B cell (primary cell): Measurements from ENCODE around the gene SDK1. TPM values are rescaled to one million over a fixed set of nuclear protein-coding genes. Genes with fewer than 3 reads are reported as not detected.

Experiments
- ATAC-seq: fragments of 200-7000 bp; cut with Tn5 transposase; one replicate; pipeline ENCODE4 v1.10.0; 2021; ENCODE audit warnings: low read depth, mild to moderate bottlenecking, moderate number of reproducible peaks, moderate library complexity
- CTCF ChIA-PET: fragments of 350-600 bp; sonication (Branson Sonifier 250); formaldehyde crosslinking; loops from one replicate; lab custom pipeline; 2021; ENCODE audit warnings: antibody characterized with exemption, inconsistent platforms; lab: Charles Lee
- POLR2A ChIA-PET: fragments of 350-600 bp; sonication (Branson Sonifier 250); formaldehyde crosslinking; loops from one replicate; lab custom pipeline; 2021; ENCODE audit warnings: antibody characterized with exemption; lab: Charles Lee
- DNase-seq: peaks from one replicate; pipeline ENCODE4 v3.0.0; 2013
- H2AFZ ChIP-seq: 2 replicates; pipeline ENCODE4 v1.6.1; 2012; ENCODE audit warnings: mild to moderate bottlenecking, low read depth, low read length; ENCODE audit not compliant: insufficient read depth, poor library complexity, severe bottlenecking
- H3K27ac ChIP-seq, 2 donors: 1 replicate in 1 of 2; 2 replicates in 1 of 2; pipeline ENCODE4 v1.5.1; 2012 to 2013; ENCODE audit warnings: low read length in 2 of 2, mild to moderate bottlenecking in 2 of 2, moderate library complexity in 1 of 2
- H3K27me3 ChIP-seq, 4 experiments: fragments of 200-600 bp in 1 of 4; sonication (generic) in 1 of 4; replicated peaks in 1 of 4; 1 replicate in 2 of 4; 2 replicates in 2 of 4; pipeline versions ENCODE4 v1.6.1 to v1.7.0; 2013 to 2016; ENCODE audit warnings: low read length in 3 of 4, mild to moderate bottlenecking in 2 of 4, mixed read lengths in 1 of 4, moderate library complexity in 1 of 4; ENCODE audit not compliant: insufficient read depth in 4 of 4, control insufficient read depth in 3 of 4; ENCODE audit errors: control extremely low read depth in 1 of 4
- H3K36me3 ChIP-seq, 2 experiments: replicated peaks in 1 of 2; 1 replicate in 1 of 2; 2 replicates in 1 of 2; pipeline versions ENCODE4 v1.6.1 to v1.7.1; 2013; ENCODE audit warnings: low read length in 1 of 2; ENCODE audit not compliant: insufficient read depth in 2 of 2, control insufficient read depth in 1 of 2; ENCODE audit errors: control extremely low read depth in 1 of 2, extremely low read depth in 1 of 2
- H3K4me1 ChIP-seq, 2 donors: fragments of 200-600 bp in 1 of 2; sonication (generic) in 1 of 2; 1 replicate in 1 of 2; 2 replicates in 1 of 2; pipeline versions ENCODE4 v1.5.1 to v1.6.1; 2013 to 2017; ENCODE audit warnings: low read length in 2 of 2; ENCODE audit not compliant: control insufficient read depth in 2 of 2, insufficient read depth in 2 of 2
- H3K4me2 ChIP-seq: replicated peaks from 2 replicates; pipeline ENCODE3; 2012; ENCODE audit warnings: mild to moderate bottlenecking, low read depth, low read length; ENCODE audit not compliant: poor library complexity, severe bottlenecking
- H3K4me3 ChIP-seq, 5 experiments: fragments of 200-600 bp in 1 of 5; sonication (generic) in 1 of 5; 1 replicate in 3 of 5; 2 replicates in 2 of 5; pipeline versions ENCODE4 v1.5.1 to v1.7.0; 2011 to 2016; ENCODE audit warnings: low read length in 4 of 5, mild to moderate bottlenecking in 4 of 5, low read depth in 2 of 5, control low read depth in 1 of 5, moderate library complexity in 1 of 5; ENCODE audit not compliant: insufficient read depth in 1 of 5; ENCODE audit errors: control extremely low read depth in 1 of 5, extremely low read depth in 1 of 5
- H3K79me2 ChIP-seq: fragments of 200-600 bp; sonication (generic); one replicate; pipeline ENCODE4 v1.6.0; 2016; ENCODE audit warnings: low read length; ENCODE audit not compliant: control insufficient read depth, insufficient read depth
- H3K9ac ChIP-seq: fragments of 200-600 bp; sonication (generic); 2 replicates; pipeline ENCODE4 v1.6.1; 2017; ENCODE audit warnings: mild to moderate bottlenecking, low read length, moderate library complexity
- H3K9me3 ChIP-seq, 3 donors: one replicate each; pipeline versions ENCODE4 v1.6.1 to v1.7.1; 2013; ENCODE audit warnings: low read length in 2 of 3; ENCODE audit not compliant: control insufficient read depth in 2 of 3, insufficient read depth in 1 of 3; ENCODE audit errors: control extremely low read depth in 1 of 3
- H4K20me1 ChIP-seq: 2 replicates; pipeline ENCODE4 v1.6.0; 2012; ENCODE audit warnings: mild to moderate bottlenecking, low read length; ENCODE audit not compliant: insufficient read depth, control insufficient read depth, poor library complexity, severe bottlenecking
- H3K27ac Mint-ChIP-seq: one replicate; pipeline ENCODE4 v1.8.0; 2021; ENCODE audit warnings: mixed read lengths
- H3K27me3 Mint-ChIP-seq: one replicate; pipeline ENCODE4 v1.8.0; 2021; ENCODE audit warnings: mixed read lengths
- H3K4me1 Mint-ChIP-seq: one replicate; pipeline ENCODE4 v1.8.0; 2021; ENCODE audit warnings: mixed read lengths
- H3K4me3 Mint-ChIP-seq: one replicate; pipeline ENCODE4 v1.8.0; 2021; ENCODE audit warnings: mixed read lengths
- H3K9me3 Mint-ChIP-seq: one replicate; pipeline ENCODE4 v1.8.0; 2022; ENCODE audit warnings: mixed read lengths; ENCODE audit not compliant: insufficient read depth
- EZH2 ChIP-seq: IDR thresholded peaks from 2 replicates; pipeline ENCODE4 v1.6.1; 2012; ENCODE audit warnings: borderline replicate concordance, low read depth, mild to moderate bottlenecking, moderate library complexity, low read length; ENCODE audit not compliant: insufficient read depth, poor library complexity, severe bottlenecking
- WGBS: methylation state at CpG from one replicate; pipeline ENCODE4 v1.1.5; 2013; ENCODE audit warnings: missing lambda C conversion rate; ENCODE audit not compliant: insufficient coverage; 5-methylcytosine and 5-hydroxymethylcytosine counted together
- intact Hi-C: fragments of 100-400 bp; cut with micrococcal nuclease; formaldehyde crosslinking; loops from one replicate; pipeline ENCODE4 v1.10.0; 2022
- polyA plus RNA-seq: library from polyadenylated mRNA; depleted of rRNA; stranded (reverse); fragments of >200 nt; gene quantifications from 2 replicates; pipeline ENCODE4 v1.2.3, GENCODE V29; 2012
- total RNA-seq, 2 donors: library from RNA; stranded (reverse); fragments of 120-200 nt in 1 of 2; gene quantifications; 1 replicate in 1 of 2; 2 replicates in 1 of 2; pipeline versions ENCODE4 v1.2.3 to v1.2.4, GENCODE V29; 2013 to 2022
- TF ChIP-seq, protein P1 (sequence below): fragments of 200-600 bp; IDR thresholded peaks from one replicate; pipeline ENCODE4 v1.8.0; 2022; ENCODE audit warnings: antibody characterized with exemption, mild to moderate bottlenecking

Gene SDK1
- total and polyA plus RNA-seq, 2 donors (not counting 1 experiment from before 2014, with no cell fraction given), result 0.73 to 2.0 TPM

DNA sequence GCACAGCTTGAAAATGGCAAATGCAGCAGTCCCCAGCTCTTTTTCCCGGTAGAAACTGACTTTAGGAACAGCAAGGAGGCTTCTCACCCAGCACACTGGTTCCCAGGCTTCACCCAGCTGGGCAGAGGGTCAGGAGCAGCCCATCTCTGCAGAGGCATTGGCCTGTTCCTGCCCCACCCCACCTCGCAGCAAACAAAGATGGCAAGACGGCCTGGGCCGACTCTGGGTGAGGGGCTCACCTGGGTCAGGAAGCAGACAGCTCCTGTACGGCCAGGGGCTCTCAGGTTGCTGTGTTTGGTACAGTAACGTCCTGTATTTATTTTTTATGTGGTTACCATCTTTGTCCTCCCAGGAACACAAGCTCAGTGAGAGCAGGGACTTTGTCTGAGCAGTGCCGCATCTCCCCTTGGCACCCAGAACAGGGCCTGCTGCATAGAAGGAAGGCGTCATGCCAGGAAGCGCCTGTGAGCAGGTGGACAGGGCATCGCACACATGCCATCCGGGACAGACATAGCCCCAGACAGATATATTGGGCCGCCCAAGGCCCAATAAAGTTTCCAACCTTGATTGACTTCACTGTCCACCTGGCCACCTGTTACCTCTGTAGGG is 796.1 kb downstream of the SDK1 start:
- DNase-seq (no peak), ATAC-seq (no peak)
- no peak overlapping the region for H3K4me3 Mint-ChIP-seq
- ChIA-PET CTCF (no interaction called here), POLR2A (no interaction called here)
- H3K27ac ChIP-seq, result no peak overlapping the region
- H3K4me3 ChIP-seq, result no peak overlapping the region
- H3K4me2 ChIP-seq, result no peak overlapping the region
- no peak overlapping the region for H3K27ac Mint-ChIP-seq
- 87% methylated on average over 12 of the region's 12 CpGs for WGBS
- no peaks in the 10 kb centered on the region for H3K79me2 ChIP-seq
- peaks cover 0 to 14% (median 0%) of the 10 kb centered on the region in 3 donors for H3K9me3 ChIP-seq
- no peak for TF ChIP-seq EZH2
- TF ChIP-seq, protein P1, sequence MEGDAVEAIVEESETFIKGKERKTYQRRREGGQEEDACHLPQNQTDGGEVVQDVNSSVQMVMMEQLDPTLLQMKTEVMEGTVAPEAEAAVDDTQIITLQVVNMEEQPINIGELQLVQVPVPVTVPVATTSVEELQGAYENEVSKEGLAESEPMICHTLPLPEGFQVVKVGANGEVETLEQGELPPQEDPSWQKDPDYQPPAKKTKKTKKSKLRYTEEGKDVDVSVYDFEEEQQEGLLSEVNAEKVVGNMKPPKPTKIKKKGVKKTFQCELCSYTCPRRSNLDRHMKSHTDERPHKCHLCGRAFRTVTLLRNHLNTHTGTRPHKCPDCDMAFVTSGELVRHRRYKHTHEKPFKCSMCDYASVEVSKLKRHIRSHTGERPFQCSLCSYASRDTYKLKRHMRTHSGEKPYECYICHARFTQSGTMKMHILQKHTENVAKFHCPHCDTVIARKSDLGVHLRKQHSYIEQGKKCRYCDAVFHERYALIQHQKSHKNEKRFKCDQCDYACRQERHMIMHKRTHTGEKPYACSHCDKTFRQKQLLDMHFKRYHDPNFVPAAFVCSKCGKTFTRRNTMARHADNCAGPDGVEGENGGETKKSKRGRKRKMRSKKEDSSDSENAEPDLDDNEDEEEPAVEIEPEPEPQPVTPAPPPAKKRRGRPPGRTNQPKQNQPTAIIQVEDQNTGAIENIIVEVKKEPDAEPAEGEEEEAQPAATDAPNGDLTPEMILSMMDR, result no peak
- no peak overlapping the region for H2AFZ ChIP-seq
- no peak overlapping the region for H3K9ac ChIP-seq
- H3K9me3 Mint-ChIP-seq, result no peaks in the 10 kb centered on the region
- H4K20me1 ChIP-seq, result no peaks in the 10 kb centered on the region
- peaks cover 4% of the 10 kb centered on the region for H3K27me3 Mint-ChIP-seq
- no peaks in the 10 kb centered on the region for H3K27me3 ChIP-seq
- intact Hi-C loops, result no loop called here
- H3K4me1 ChIP-seq, result no peaks in the 10 kb centered on the region
- H3K36me3 ChIP-seq, result no peaks in the 10 kb centered on the region
- H3K4me1 Mint-ChIP-seq, result no peaks in the 10 kb centered on the region

DNA sequence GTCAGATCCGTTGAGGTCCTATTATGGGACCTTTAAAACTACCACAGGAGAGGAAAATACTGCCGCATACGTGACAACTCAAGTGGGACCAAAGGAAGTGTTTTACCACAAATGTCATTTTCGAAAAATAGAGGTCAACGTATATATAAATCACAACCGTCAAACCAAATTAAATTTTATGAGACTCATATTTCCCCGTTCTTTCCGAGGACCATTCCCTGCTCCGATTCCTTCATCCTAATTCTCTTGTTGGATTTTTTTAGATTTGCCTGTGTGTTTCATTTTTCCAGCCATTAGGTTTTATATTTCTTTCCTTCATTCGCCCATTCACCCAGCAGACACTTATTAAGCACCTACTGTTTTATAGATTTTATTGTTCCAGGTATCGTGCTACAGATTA is 797.1 kb downstream of the SDK1 start:
- intact Hi-C loops, result no loop called here
- Mint-ChIP-seq H3K9me3 (no peaks in the 10 kb centered on the region), H3K27ac (no peak overlapping the region), H3K4me3 (no peak overlapping the region), H3K27me3 (peaks cover 4% of the 10 kb centered on the region), H3K4me1 (no peaks in the 10 kb centered on the region)
- H2AFZ ChIP-seq, result no peak overlapping the region
- H3K9ac ChIP-seq, result no peak overlapping the region
- H3K27me3 ChIP-seq, result no peaks in the 10 kb centered on the region
- peaks cover 0 to 8% (median 0%) of the 10 kb centered on the region in 3 donors for H3K9me3 ChIP-seq
- TF ChIP-seq EZH2, result no peak
- TF ChIP-seq, protein P1, result no peak
- H3K4me2 ChIP-seq, result no peak overlapping the region
- H3K4me3 ChIP-seq, result no peak overlapping the region
- H3K27ac ChIP-seq, result no peak overlapping the region
- H3K79me2 ChIP-seq, result no peaks in the 10 kb centered on the region
- DNase-seq (no peak), ATAC-seq (no peak)
- H3K36me3 ChIP-seq, result no peaks in the 10 kb centered on the region
- H4K20me1 ChIP-seq, result no peaks in the 10 kb centered on the region
- ChIA-PET POLR2A (no interaction called here), CTCF (interaction anchor here (0.7 kb wide), 1 partner anchor 366 kb away, joined by 4 read pairs; no protein-coding TSS in a partner anchor)
- no peaks in the 10 kb centered on the region for H3K4me1 ChIP-seq
- 42% methylated on average over 5 of the region's 11 CpGs for WGBS
